ENCODE data around the gene STPG3. TPM values are rescaled to one million over a fixed set of nuclear protein-coding genes. Genes with fewer than 3 reads are reported as not detected.

STPG3 gene
- total RNA-seq, 4 donors from 2014 or later: not detected

DNA sequence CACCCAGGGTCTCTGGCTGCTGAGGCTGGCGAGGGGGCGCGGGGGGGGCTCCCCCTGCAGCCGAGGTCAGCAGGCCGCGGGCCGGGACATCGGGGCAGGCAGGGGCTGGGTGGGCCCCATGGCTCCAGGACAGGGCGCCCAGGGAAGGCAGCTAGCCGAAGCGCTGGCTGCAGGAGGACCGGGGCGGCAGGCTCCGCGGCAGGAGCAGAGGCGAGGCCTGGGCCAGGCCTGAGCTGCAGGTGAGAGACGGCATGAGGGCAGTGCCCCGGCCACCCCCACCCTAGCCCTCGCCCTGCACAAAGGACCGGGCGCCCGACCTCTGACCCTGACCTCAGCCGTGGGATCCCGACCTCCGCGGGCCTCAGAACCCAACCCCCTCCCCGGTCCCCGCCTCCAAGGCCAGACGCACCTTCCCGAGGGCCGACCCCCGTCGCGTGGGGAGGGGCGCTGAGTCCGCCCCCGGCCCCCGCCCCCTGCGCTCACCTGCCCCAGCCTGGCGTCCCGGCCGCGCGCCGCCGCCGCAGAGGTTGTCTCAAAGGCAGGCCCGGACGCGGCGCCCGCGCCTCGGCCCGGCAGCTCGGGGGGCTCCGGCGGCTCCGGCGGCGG, 29.5 kb upstream of the STPG3 start:
- H3K36me3 ChIP-seq: peaks cover 0 to 1% (median 0%) of the 10 kb centered on the region in 3 donors
- no peaks in the 10 kb centered on the region for H3K27me3 ChIP-seq
- intact Hi-C loops (cut with DNase I): no loop called here
- H3K4me3 ChIP-seq: peak overlapping the region; percentile 30 to 89 (median 58)
- peaks cover 40 to 90% (median 46%) of the 10 kb centered on the region in 3 donors for H3K4me1 ChIP-seq
- no peaks in the 10 kb centered on the region for H3K9me3 ChIP-seq
- DNase-seq: no peak
- H3K27ac ChIP-seq: peak overlapping the region; percentile 65 to 97 (median 83)
- TF ChIP-seq, protein P1, sequence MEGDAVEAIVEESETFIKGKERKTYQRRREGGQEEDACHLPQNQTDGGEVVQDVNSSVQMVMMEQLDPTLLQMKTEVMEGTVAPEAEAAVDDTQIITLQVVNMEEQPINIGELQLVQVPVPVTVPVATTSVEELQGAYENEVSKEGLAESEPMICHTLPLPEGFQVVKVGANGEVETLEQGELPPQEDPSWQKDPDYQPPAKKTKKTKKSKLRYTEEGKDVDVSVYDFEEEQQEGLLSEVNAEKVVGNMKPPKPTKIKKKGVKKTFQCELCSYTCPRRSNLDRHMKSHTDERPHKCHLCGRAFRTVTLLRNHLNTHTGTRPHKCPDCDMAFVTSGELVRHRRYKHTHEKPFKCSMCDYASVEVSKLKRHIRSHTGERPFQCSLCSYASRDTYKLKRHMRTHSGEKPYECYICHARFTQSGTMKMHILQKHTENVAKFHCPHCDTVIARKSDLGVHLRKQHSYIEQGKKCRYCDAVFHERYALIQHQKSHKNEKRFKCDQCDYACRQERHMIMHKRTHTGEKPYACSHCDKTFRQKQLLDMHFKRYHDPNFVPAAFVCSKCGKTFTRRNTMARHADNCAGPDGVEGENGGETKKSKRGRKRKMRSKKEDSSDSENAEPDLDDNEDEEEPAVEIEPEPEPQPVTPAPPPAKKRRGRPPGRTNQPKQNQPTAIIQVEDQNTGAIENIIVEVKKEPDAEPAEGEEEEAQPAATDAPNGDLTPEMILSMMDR (IDR thresholded peaks at IDR 0.05): no peak
- no peak for TF ChIP-seq POLR2A (IDR thresholded peaks at IDR 0.05)
- WGBS, 2 donors: 4% methylated on average over 10 of the region's 61 CpGs; no CpG with 5 or more reads in 1 of the 2 donors

DNA sequence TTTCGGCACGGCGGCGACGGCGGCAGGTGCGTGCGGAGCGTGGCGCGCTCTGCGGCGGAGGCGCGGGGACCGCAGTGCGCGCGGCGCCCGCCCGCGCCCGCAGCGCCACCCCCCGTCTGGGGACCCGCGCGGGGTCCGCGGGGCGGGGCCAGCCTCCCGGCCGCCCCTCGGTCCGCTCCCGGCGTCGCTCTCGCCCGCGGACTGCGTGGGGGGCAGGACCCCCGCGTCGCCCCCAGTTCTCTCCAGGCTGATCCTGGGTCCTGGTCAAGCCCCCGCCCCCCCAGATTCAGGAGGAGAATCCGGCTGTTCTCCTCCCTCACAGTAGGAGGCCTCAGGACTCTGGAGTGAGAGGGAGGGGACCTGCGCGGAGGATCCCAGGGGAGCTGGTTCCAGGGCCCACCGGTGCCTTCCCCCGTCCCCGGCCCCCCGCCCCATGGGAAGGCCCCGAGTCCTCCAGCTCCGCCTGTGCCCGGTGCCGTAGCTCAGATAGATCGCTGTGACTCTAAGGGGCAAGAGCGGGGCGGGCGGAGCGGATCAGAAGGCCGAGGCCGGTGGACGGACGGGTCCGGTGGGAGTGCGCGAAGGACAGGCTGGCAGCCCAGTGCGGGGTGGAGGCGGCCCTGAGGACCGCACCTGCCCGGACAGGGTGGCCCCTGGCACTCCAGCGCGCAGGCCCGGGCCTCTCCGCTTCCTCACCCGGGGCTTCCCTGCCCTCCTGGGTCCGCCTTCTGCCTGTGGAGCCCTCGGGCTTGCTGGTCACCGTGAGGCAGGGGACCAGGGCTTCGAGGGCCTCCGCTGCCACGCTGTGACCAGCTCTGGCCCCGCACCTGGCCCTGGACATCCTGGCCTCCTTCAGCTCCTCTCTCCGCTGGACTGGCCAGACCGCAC, 28.7 kb upstream of the STPG3 start, which contains the start of gene RNF208:
Gene RNF208 (minus strand): TSS at position 51 of the 888 bp plus-strand sequence. CDS start 1,028 bp downstream, outside the sequence.
- peak within 1 kb of the TSS; percentile 47 to 89 (median 66) for H3K4me3 ChIP-seq
- H3K27ac ChIP-seq: peak within 1 kb of the TSS; percentile 92 to 97 (median 96)
- H3K27me3 ChIP-seq: peaks cover 0 to 6% (median 0%) of the 10 kb centered on the region in 4 donors
- TF ChIP-seq, protein P1 (IDR thresholded peaks at IDR 0.05): no peak
- TF ChIP-seq POLR2A (IDR thresholded peaks at IDR 0.05): no peak
- no peaks in the 10 kb centered on the region for H3K36me3 ChIP-seq
- H3K9me3 ChIP-seq: no peaks in the 10 kb centered on the region
- DNase-seq: no peak
- WGBS, 2 donors: 2% methylated on average over 9 of the region's 88 CpGs; no CpG with 5 or more reads in 1 of the 2 donors
- intact Hi-C loops (cut with DNase I): no loop called here
- peaks cover 43 to 90% (median 49%) of the 10 kb centered on the region in 3 donors for H3K4me1 ChIP-seq

DNA sequence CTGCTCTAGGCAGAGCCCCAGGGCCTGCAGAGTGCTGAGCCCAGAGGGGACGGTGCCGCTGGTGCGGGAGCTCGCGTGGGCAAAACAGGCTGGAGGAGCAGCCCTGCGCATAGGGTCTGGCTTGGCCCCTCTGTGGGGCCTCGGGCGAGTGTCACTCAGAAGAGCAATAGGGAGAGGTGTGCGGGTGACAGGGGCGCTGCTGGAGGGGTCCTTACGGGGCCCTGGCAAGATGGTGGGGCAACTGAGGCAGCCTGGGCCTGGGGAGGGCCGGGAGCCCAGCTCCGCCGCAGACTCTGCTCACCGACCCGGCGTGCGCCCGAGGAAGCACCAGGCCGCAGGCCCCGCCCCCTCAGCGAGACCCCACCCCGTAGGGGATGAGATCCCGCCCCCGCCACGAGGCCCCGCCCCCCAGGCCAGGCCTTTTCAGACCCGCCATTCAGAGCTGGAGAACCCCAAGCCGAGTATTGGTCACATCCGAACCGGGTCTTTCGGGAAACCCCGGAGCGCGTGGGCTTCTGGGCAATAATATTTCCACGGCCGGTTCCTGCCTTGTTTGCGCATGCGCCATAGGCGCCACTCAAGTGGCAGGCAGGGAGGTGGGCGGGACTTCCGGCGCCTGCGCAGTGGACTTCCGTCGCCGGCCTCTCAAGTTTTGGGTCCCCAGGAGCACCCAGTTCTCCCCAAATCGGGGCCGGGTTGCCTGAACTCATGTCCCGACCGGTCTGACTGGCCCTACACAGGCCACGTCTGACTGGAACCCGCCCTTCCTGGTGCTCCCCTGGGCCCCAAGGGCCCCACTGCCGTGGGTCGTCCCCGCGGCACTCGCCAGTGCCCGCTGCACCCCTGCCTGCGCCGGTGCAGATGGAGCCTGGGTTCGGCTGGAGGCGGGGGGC, 27.8 kb upstream of the STPG3 start:
- WGBS, 2 donors: 0% methylated on average over 5 of the region's 63 CpGs; no CpG with 5 or more reads in 1 of the 2 donors
- no peaks in the 10 kb centered on the region for H3K9me3 ChIP-seq
- peaks cover 40 to 90% (median 56%) of the 10 kb centered on the region in 3 donors for H3K4me1 ChIP-seq
- DNase-seq: peak; percentile 88
- peak in 3 of 4 donors; percentile 11 to 54 (median 13) for TF ChIP-seq POLR2A (IDR thresholded peaks at IDR 0.05)
- TF ChIP-seq, protein P1 (IDR thresholded peaks at IDR 0.05): peak in 2 of 6 experiments; percentile 9 to 41
- H3K36me3 ChIP-seq: no peaks in the 10 kb centered on the region
- H3K27me3 ChIP-seq: peaks cover 0 to 13% (median 0%) of the 10 kb centered on the region in 4 donors
- H3K27ac ChIP-seq: peak overlapping the region; percentile 92 to 97 (median 96)
- intact Hi-C loops (cut with DNase I): no loop called here
- peak overlapping the region; percentile 47 to 89 (median 66) for H3K4me3 ChIP-seq

DNA sequence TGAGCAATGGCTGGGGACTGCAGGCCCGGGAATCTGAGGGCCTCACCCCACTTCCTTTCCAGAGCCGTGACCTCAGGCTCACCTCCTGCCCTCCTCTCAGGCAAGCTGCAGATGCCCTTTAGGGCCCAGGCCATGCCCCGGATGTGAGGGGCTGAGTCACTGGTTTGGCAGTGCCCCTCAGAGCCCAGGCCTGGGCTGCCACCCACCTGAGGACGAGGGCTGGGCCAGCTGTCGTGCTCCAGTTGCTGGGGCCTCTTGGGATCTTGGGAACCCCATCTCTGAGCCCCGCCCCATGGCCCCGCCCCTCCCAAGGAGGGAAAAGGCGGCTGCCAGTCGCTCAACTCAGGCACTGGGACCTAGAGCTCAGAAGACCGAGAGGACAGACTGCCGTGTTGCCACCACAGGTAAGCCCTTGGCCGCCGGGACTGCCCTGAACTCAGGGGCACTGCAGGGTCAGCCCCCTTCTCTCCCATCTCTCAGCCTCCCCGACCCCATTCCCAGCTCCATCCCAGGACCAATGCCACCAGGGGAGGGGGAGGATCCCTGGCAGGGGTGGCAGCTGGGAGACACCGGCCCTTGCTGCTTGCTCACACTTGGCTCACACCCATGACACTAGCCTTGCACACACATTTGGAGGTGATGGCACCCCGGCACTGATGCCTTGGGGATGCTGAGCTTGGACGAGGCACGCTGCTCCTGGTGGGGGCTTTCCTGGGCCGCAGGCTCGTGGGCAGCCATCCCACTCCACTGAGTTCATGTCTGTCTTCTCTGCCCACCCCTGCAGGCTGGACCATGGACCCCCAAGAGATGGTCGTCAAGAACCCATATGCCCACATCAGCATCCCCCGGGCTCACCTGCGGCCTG, 26.0 kb upstream of the STPG3 start, which contains the start of gene CYSRT1:
Gene CYSRT1 (plus strand): TSS at position 345 of the 865 bp plus-strand sequence. CDS start 448 bp downstream, at position 793.
- peak within 1 kb of the TSS; percentile 92 to 97 (median 96) for H3K27ac ChIP-seq
- no peaks in the 10 kb centered on the region for H3K36me3 ChIP-seq
- WGBS, 2 donors: 12 to 26% methylated on average over 5 to 6 of the region's 23 CpGs
- no peak for DNase-seq
- peak within 1 kb of the TSS; percentile 47 to 89 (median 66) for H3K4me3 ChIP-seq
- peaks cover 0 to 31% (median 0%) of the 10 kb centered on the region in 4 donors for H3K27me3 ChIP-seq
- H3K4me1 ChIP-seq: peaks cover 38 to 78% (median 48%) of the 10 kb centered on the region in 3 donors
- TF ChIP-seq, protein P1 (IDR thresholded peaks at IDR 0.05): no peak
- peak in 2 of 4 donors; percentile 23 to 57 for TF ChIP-seq POLR2A (IDR thresholded peaks at IDR 0.05)
- H3K9me3 ChIP-seq: no peaks in the 10 kb centered on the region
- intact Hi-C loops (cut with DNase I): loop anchor here (5.0 kb wide), 1 partner anchor 108 kb away; no protein-coding TSS in a partner anchor
